Daoy (cell line): ENCODE measurements around the gene TRAPPC2. TPM values are rescaled to one million over a fixed set of nuclear protein-coding genes. Genes with fewer than 3 reads are reported as not detected.

Experiments
- DNase-seq: peaks from one replicate; pipeline ENCODE4 v3.0.0-alpha.2; 2015; ENCODE audit warnings: low read depth
- total RNA-seq: library from RNA; depleted of rRNA; stranded (reverse); fragments of >200 nt; shearing (Covaris generic); gene quantifications from 2 replicates; pipeline ENCODE4 v1.2.3, GENCODE V29; 2014; rRNA removed

The TRAPPC2 gene
- total RNA-seq, 1 experiment from 2014 or later: 6.7 TPM

DNA sequence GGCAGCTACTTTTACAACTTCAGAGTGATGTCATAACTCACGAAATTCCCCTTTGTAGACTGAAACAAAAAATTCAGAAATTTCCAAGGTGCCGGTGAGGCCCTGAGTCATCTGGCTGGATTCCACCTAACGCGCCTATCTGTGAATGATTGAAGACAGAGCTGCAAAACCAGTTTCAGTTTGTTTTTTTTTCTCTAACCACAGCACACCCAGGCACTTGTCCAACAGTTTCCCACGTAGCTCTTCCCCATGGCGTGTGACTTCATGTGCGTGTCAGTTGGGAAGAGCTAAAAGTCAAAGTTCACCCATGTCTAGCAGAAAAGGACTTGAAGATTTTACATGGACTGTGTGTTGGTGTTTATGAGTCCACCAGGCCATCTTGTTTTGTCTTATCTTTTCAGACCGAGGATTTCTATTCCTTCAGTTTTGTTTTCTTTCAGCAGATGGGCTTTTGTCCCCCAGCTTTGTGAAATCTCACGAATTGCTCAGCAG is 65.1 kb downstream of the TRAPPC2 start:
- peak; percentile 87 for DNase-seq

DNA sequence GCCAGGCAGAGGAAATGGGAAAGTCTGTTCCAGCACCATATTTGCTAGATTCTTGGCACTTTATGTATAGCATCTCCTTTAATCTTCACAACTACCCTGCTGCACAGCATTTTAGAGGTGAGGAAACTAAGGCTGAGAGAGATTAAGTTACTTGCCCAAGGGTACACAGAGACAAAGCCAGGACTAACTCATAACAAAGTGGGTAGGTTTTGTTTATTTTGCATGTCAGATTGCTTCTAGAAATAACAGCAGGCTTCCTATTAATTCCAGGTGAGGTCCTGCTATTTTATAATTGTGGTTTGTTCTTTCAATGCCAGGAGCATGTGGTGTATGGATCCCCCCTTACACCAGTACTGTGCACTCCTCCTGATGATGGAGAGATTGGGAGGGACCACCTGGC is 66.5 kb downstream of the TRAPPC2 start:
- no peak for DNase-seq

DNA sequence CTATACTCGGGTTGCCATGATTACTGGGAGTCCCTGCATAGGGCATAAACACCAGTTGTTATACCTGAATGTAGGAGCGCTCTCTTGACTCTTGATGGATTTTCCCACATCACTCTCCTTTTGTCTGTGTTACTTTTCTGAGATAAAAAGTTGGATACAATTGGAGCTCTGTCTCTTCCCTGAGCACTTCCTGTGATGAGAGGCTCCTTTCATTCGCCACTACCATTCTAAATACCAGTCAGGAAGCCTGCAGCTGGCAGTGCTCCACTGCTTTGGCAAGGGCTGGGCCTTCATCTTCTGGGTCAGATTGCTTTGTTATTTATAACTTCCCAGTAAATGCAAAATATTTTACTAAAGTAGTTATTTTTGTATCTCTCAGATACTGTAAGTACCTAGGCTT is 67.6 kb downstream of the TRAPPC2 start:
- DNase-seq: no peak

DNA sequence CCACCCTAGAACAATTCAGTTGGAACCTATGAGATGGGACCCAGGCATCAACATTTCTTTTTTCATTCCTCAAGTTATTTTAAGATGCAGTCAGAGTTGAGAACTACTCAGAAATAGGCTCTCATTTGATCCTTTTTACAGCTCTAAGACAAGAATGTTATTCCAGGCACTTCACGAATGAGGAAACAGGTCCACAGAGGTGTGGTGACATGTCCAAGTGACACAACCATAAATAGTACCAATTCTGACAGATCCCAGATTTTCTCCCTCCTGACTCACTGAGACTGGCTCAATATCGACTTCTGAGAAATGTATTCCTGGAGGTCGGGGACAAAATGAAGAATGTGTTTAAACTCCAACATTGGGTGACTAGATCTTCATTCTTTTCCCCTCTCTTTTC is 70.4 kb downstream of the TRAPPC2 start:
- DNase-seq: no peak

DNA sequence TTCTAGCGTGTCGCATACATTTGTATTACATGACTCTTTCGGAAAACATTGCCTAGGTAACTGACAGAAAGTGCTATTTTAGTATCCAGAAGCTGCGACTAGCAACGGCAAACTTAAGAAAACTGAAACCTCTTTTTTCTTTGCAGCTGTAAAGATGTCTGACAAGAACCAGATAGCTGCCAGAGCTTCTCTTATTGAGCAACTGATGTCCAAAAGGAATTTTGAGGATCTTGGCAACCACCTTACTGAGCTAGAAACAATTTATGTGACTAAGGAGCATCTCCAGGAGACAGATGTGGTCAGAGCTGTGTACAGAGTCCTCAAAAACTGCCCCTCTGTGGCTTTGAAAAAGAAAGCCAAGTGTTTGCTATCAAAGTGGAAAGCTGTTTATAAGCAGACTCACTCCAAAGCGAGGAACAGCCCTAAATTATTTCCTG is 72.0 kb downstream of the TRAPPC2 start:
- no peak for DNase-seq

Other genes with a start within 250 kb of the TRAPPC2 start
- 0.23 TPM in 1 of 2 replicates, not detected in the other for gene EGFL6, start 165.0 kb downstream of the TRAPPC2 start, total RNA-seq
- 0.57 and 2.2 TPM in 2 replicates for gene TCEANC, start 81.5 kb downstream of the TRAPPC2 start, total RNA-seq
- gene RAB9A, start 45.5 kb downstream of the TRAPPC2 start, total RNA-seq: 13.5 and 23.2 TPM in 2 replicates
- gene OFD1, start 128 bp upstream of the TRAPPC2 start, total RNA-seq: 6.2 and 10.2 TPM in 2 replicates
- 0.51 and 0.68 TPM in 2 replicates for gene GPM6B, start 82.5 kb upstream of the TRAPPC2 start, total RNA-seq